Stimulated activated CD4-positive, alpha-beta T cell treated with anti-CD3 and anti-CD28 coated beads, Interleukin-4, amount 100 ng/mL, for 24 hours (primary cell): ENCODE measurements around the gene TMEM132A.
A peak's percentile ranks its signal among the peaks of the same experiment; 100 is the strongest.

Source experiments
- DNase-seq: peaks from one replicate; pipeline ENCODE4 v3.0.0-alpha.2; 2020

The TMEM132A gene

GRCh38 chr11:60938500-60938899 is 14.2 kb downstream of the TMEM132A start:
- DNase-seq: no peak

GRCh38 chr11:60939301-60939700 is 15.0 kb downstream of the TMEM132A start:
- DNase-seq: no peak

GRCh38 chr11:60939855-60940254 is 15.6 kb downstream of the TMEM132A start:
- DNase-seq: no peak

DNA sequence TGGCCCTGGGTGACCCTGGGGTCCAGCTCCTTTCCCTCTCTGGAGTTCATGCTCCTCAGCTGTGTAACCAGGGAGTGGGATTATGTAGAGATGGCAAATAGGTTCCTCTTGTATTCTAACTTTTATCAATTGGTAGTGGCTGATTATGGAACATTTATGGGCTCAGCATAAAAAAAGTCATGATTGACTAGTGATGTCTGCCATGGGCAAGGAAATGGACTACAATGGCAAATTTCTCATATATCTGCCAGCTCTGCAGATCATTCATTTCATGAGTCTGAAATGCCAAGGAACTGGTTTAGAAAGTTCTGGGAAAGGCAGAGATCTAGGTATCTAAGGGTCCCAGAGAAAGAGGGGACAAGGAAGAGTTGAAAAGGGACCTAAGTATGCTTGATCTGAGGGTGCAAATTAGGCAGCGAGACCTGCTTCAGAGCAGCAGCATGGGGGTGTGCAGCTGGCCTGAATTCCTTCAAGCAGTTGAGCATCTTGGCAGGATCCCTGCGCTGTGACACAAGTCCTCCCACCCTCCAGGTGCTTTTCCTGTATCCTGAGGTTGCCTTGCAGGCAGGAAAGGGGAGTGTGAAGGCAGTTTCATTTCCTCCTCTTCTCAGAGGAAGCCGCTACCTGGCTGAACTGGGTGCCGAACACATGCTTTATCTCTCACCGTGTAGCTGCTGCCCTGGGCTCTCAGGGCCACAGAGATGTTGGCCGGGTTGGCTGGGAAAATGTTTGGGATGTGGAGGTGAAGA is 17.3 kb downstream of the TMEM132A start:
- DNase-seq: no peak

GRCh38 chr11:60942219-60942618 is 18.0 kb downstream of the TMEM132A start:
- DNase-seq: no peak

DNA sequence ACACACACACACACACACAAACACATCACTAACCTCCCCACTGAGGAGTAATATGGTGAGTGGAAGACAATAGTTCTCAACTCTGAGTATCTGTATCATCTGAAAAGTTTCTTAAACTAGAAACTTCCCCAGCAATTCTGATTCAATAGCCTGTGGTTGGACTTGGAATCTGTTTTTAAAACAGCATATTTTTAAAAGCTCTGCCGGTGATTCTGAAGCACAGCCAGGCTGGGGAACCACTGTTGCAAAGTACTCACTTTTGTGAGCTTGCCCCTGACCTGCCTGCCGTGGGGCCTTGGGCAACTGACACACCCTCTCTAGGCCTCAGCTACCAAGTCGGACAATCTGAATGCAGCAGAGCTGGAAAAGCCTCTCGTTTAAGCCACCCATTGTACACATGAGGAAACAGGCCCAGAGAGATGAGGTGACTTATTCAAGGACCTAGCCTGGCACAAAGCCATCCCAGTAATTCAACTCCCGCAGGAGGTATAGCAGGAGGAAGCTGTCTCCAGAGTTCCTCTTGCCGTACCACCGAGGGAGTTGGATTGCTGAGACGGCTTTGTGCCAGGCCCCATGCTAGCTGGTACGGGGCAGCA is 18.8 kb downstream of the TMEM132A start:
- no peak for DNase-seq

- DNase-seq: no peak
These were observed 20.4 kb downstream of the TMEM132A start for GRCh38 chr11:60944490-60945294.

GRCh38 chr11:60945295-60945667 is 21.0 kb downstream of the TMEM132A start:
- no peak for DNase-seq

DNA sequence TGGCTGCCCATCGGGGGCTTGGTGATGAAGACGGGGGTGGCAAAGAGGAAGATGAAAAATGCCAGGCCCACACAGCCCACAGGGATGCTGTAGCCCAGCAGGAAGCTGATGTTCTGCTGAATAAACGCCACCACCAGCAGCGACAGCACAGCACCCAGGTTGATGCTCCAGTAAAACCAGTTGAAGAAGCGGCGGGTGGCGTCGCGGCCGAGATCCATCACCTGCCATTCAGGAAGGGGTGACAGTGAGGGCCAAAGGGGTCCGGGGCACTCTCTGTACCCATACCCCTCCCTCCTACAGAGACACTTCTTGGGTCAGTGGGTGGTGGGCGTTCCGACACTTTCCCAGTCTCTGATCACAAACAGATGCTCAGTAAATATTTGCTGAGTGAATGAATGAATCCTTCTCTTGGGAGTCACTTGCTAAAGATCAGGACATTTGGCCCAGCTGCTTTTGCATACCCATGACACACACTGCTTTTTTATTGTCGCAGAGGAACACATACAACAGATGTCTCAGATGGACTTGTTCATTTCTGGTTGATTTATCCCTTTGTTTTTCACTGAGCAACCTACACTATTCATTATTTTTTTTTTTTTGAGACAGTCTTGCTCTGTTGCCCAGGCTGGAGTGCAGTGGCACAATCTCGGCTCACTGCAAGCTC is 22.5 kb downstream of the TMEM132A start:
- no peak for DNase-seq

GRCh38 chr11:60947700-60948099 is 23.4 kb downstream of the TMEM132A start:
- DNase-seq: no peak

DNA sequence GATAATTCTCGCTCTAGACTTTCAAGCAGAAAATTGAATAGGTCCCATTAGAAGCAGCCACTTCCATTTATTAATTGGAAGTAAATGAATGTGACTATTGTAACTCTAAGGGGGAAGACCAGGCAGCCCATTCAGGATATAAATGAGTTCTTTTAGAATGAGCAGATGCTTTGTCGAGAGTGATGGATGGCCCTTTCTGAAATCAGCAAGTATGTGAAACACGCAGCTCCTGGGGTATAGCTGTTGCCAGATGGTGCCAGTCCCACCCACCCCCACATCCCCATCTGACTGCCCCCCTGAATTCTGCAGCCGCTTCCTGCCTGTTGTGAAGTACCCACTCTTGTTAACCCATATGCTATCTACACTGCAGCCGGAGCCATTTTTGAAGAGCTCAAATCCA is 24.0 kb downstream of the TMEM132A start:
- no peak for DNase-seq

GRCh38 chr11:60950024-60950423 is 25.8 kb downstream of the TMEM132A start:
- DNase-seq: no peak

DNA sequence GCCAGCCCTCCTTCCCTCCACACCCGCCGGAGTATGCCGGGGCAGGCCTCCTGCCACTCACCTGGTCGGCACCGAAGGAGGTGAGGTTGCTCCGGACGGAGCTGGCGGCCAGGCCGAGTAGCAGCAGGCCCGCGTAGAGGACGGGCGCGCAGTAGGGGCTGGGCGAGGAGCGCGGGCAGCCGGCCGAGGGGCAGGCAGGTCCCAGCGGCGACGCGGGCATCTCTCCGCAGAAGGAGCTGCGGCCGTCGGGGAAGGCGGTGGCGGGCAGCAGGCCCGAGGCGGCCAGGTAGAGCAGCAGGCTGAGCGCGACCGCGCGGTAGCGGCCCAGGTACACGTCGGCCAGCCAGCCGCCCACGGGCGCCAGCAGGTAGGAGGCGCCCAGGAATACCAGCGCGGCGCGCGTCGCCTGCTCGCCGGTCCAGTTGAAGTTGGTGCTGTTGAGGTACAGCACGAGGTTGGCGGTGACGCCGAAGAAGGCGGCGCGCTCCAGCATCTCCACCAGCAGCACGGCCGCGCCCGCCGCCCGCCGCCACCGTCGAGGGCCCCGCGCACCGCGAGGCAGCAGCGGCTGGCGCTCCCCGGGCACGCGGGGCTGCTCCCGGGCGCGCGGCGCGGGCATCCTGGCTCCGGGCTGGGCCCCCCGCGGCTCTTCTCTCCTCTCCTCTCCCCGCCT is 26.8 kb downstream of the TMEM132A start:
- peak; percentile 16 for DNase-seq

- DNase-seq: no peak
These were observed 27.3 kb downstream of the TMEM132A start for GRCh38 chr11:60951606-60951903.

DNA sequence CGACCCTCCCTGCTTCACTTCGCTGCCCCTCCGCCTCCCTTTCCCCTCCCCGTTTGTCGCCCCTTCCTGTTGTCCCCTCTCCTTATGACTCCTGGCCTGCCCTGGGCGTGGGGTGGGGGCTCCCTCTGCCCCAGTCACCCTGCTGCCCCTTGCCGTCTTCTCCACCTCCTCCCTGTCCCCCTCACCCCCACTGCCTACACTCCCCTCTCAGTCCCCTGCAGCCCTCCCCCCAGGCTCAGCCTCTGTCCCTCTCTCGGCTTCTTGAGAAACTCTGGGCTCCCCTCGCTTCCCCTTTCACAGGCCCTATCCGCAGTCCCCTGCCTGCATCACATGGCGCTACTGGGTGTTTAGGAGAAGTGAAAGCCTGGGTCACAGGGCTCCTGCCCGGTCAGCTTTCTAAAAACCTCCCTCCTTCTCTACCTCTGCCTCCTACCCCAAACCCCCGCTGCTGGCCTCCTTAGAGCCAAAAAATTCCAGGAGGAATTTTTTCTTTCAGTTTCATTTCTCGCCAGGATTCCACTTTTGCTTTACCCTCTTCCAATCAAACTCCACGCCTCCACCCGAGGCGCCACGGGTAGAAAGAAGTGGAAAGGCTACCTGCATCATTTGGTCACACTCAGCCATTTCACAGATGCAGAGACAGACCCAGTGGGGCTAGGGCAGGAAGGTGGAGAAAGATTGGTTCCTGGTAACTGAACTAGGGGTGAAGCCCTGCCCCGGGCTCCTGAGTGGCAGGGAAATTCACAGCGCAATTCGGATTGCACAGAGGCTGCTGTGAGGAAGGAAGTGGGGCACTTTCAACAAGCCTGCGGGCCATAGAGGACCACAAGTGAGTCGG is 27.9 kb downstream of the TMEM132A start, which contains the start of gene SLC15A3:
SLC15A3 (minus strand) TSS at position 273 of the 838 bp plus-strand sequence. CDS start 625 bp downstream, outside the sequence.
- DNase-seq: peak; percentile 19

- DNase-seq: no peak
These were observed 28.5 kb downstream of the TMEM132A start for GRCh38 chr11:60952742-60953170.

GRCh38 chr11:60953781-60954180 is 29.5 kb downstream of the TMEM132A start:
- DNase-seq: no peak

DNA sequence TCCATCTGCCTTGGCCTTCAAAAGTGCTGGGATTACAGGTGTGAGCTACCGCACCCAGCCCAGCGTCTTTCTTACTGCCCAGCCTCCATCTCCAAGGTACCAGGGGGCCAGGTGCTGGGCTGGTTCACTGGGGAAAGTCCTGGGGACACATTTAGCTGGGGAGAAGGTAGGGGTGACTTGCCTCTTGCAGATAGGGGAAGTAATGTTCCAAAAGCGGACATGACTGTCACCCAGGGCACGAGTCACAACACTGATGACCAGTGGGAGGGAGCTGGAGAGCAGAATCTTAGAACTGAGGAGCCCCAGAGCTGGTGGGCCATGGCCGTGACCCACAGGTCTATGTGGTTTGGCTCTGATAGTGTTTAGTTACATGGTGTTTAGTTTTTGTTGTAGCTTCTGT is 30.2 kb downstream of the TMEM132A start:
- DNase-seq: no peak

DNA sequence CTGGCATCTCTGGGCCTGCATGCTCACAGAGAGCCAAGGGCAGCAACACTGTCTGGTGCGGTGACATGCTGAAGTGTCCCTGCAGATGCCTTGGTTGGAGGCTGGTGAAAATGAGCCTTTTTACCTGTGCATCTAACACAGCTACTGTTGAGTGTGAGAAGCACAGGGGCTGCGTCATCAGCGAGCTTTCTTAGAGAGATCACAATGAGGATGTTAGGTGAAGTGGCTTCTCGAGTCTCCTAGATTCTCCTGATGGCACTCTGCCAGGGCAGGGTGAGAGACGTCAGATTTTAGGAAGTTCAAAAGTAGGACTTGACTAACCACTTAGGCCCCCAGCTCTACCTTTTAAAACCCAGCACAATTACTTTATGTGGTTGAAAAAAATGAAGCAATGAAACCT is 31.3 kb downstream of the TMEM132A start:
- no peak for DNase-seq

DNA sequence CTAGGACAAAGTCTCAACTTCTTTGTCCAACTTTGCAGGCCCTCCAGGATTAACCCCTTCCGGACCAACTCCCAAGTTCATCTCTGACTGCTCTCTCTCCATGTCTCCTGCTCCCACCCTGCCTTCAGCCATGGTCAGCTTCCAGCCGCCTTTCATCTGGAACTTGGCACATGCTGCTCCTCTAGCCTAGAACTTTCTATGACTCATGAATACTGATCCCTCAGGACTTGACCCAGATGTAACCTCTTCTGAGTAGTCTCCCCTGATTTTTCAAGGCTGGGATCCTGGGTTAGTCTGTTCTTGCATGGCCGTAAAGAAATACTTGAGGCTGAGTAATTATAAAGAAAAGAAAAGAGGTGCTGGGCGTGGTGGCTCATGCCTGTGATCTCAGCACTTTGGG is 32.9 kb downstream of the TMEM132A start:
- DNase-seq: no peak

DNA sequence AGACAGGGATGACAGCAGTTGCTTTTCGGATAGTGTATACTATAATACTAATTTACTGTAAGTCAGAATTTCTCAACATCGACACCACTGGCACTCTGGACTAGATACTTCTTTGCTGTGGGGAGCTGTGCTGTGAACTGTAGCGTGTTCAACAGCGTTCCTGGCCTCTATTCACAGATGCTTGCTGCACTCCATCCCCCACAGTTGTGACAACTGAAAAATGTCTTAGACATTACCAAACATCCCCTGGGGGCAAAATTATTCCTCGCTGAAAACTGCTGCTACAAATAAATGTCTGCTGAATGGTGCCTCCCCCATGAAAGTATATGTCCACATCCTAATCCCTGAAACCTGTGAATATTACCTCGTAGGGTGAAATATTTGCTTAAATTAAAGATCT is 35.2 kb downstream of the TMEM132A start:
- DNase-seq: no peak

DNA sequence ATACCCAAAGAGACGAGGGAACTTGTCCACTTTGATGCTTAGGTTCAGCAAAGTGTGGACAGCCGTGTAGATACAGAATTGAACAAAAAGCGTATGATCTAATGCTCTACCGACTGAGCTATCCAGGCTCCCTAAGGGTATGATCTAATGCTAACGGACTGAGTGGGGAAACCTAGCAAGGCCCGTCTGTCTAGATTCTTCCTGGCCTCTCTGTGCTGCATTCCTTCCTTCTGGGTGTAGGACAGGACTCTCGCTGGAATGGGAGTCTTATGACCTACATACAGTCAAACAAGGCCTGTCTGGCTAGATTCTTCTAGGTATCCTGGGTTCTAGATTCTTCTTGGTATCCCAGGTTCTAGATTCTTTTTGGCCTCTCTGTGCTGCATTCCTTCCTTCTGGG is 36.1 kb downstream of the TMEM132A start:
- DNase-seq: no peak
